Fibroblast of lung (primary cell): ENCODE data around the gene MAP3K1.

Experiments used
- CTCF ChIP-seq, 2 donors: IDR thresholded peaks in 1 of 2; conservative IDR thresholded peaks in 1 of 2; 1 replicate in 1 of 2; 2 replicates in 1 of 2; pipeline ENCODE4 v1.5.1; 2011 to 2012; ENCODE audit warnings: low read length in 2 of 2, control low read depth in 1 of 2, inconsistent platforms in 1 of 2, low read depth in 1 of 2, mild to moderate bottlenecking in 1 of 2
- EZH2 ChIP-seq: IDR thresholded peaks from 2 replicates; pipeline ENCODE4 v1.5.1; 2012; ENCODE audit warnings: low read length, control low read depth, mild to moderate bottlenecking; ENCODE audit errors: missing control alignments

- TF ChIP-seq CTCF (conservative IDR thresholded peaks at IDR 0.05 in 1 of 2, IDR thresholded peaks at IDR 0.05 in 1 of 2; ENCODE audit: low read depth in 1 of 2, low read length in 2 of 2) (no peak), EZH2 (no peak)
These were observed 14.0 kb downstream of the MAP3K1 start for GRCh38 chr5:56829137-56829908.
